Liver (tissue), 9 donors: ENCODE data around the gene C22orf42. TPM values are rescaled to one million over a fixed set of nuclear protein-coding genes. Genes with fewer than 3 reads are reported as not detected.

ENCODE experiments used
- DNase-seq: peaks from one replicate; pipeline ENCODE4 v3.0.0-alpha.2; 2017; ENCODE audit warnings: low spot score
- H3K27ac ChIP-seq, 2 donors: one replicate each; pipeline ENCODE4 v1.7.0; 2013; ENCODE audit warnings: inconsistent platforms in 2 of 2, low read length in 2 of 2, control low read depth in 1 of 2, low read depth in 1 of 2, mild to moderate bottlenecking in 1 of 2
- H3K27me3 ChIP-seq, 4 donors: one replicate each; pipeline versions ENCODE4 v1.6.1 to v1.7.0; 2013; ENCODE audit warnings: low read length in 3 of 4, inconsistent platforms in 1 of 4, mild to moderate bottlenecking in 1 of 4, moderate library complexity in 1 of 4; ENCODE audit not compliant: control insufficient read depth in 4 of 4, insufficient read depth in 4 of 4
- H3K36me3 ChIP-seq, 4 donors: one replicate each; pipeline versions ENCODE4 v1.6.1 to v1.7.0; 2013; ENCODE audit warnings: low read length in 3 of 4, mild to moderate bottlenecking in 3 of 4, low read depth in 1 of 4, moderate library complexity in 1 of 4; ENCODE audit not compliant: control insufficient read depth in 4 of 4, insufficient read depth in 3 of 4
- H3K4me1 ChIP-seq, 4 donors: one replicate each; pipeline versions ENCODE4 v1.6.1 to v1.7.0; 2013; ENCODE audit warnings: low read length in 3 of 4, mild to moderate bottlenecking in 3 of 4, moderate library complexity in 1 of 4; ENCODE audit not compliant: control insufficient read depth in 4 of 4, insufficient read depth in 4 of 4
- H3K4me3 ChIP-seq, 3 donors: one replicate each; pipeline versions ENCODE4 v1.6.1 to v1.7.0; 2013; ENCODE audit warnings: low read length in 3 of 3, control low read depth in 1 of 3, low read depth in 1 of 3, mild to moderate bottlenecking in 1 of 3
- H3K9ac ChIP-seq, 2 donors: one replicate each; pipeline ENCODE4 v1.7.0; 2013; ENCODE audit warnings: low read length in 2 of 2, mild to moderate bottlenecking in 2 of 2, moderate library complexity in 2 of 2, control low read depth in 1 of 2, low read depth in 1 of 2
- H3K9me3 ChIP-seq, 4 donors: one replicate each; pipeline versions ENCODE4 v1.6.1 to v1.7.0; 2013; ENCODE audit warnings: low read length in 3 of 4; ENCODE audit not compliant: control insufficient read depth in 4 of 4
- ATF3 ChIP-seq: IDR thresholded peaks from 2 replicates; pipeline ENCODE4 v1.6.1; 2016; ENCODE audit warnings: antibody characterized with exemption
- CTCF ChIP-seq: fragments of 150-350 bp; IDR thresholded peaks from 2 replicates; pipeline ENCODE4 v1.5.1; 2017; ENCODE audit warnings: improper control_type of control experiment, low read depth, low read length; ENCODE audit not compliant: missing input control
- FOXA1 ChIP-seq: IDR thresholded peaks from 2 replicates; pipeline ENCODE4 v1.6.1; 2016; ENCODE audit warnings: antibody characterized with exemption
- FOXA2 ChIP-seq: IDR thresholded peaks from 2 replicates; pipeline ENCODE4 v1.6.1; 2016; ENCODE audit warnings: antibody characterized with exemption
- HNF4A ChIP-seq, 2 donors: conservative IDR thresholded peaks; 2 replicates each; pipeline ENCODE4 v1.6.1; 2016; ENCODE audit warnings: antibody characterized with exemption in 2 of 2, mild to moderate bottlenecking in 2 of 2
- HNF4G ChIP-seq: IDR thresholded peaks from 2 replicates; pipeline ENCODE4 v1.6.1; 2016; ENCODE audit warnings: antibody characterized with exemption
- MAX ChIP-seq: IDR thresholded peaks from 2 replicates; pipeline ENCODE4 v1.6.1; 2016; ENCODE audit warnings: antibody characterized with exemption
- NR2F2 ChIP-seq: IDR thresholded peaks from 2 replicates; pipeline ENCODE4 v1.6.1; 2016; ENCODE audit warnings: antibody characterized with exemption
- WGBS: extraction: QIAGEN DNeasy Blood & Tissue Kit; methylation state at CpG from one replicate; pipeline ENCODE4 v1.1.7; 2013; 5-methylcytosine and 5-hydroxymethylcytosine counted together
- polyA plus RNA-seq, 2 donors: library from polyadenylated mRNA; stranded (reverse) in 1 of 2; unstranded in 1 of 2; fragments of 200-250 nt in 1 of 2; fragments of >200 nt in 1 of 2; fragmentation: Nextera tagmentation in 1 of 2; extraction: Ambion mirVana in 1 of 2; gene quantifications; one replicate each; pipeline versions ENCODE4 v1.2.1 to v1.2.3, GENCODE V29; 2013 to 2015
- total RNA-seq, 2 donors: library from RNA; depleted of rRNA; stranded (reverse); fragments of >200 nt; gene quantifications; one replicate each; pipeline ENCODE4 v1.2.3, GENCODE V29; 2014
- TF ChIP-seq, protein P1 (sequence below): IDR thresholded peaks from 2 replicates; pipeline ENCODE4 v1.6.1; 2016; ENCODE audit warnings: antibody characterized with exemption, mild to moderate bottlenecking
- donor health status: healthy.
- donor health status: healthy.
- donor health status: healthy.
- donor health status: healthy.
- donor health status: healthy.

The C22orf42 gene
- total and polyA plus RNA-seq, 4 donors = not detected

GRCh38 chr22:32204856-32205722 lies 46.0 kb upstream of the C22orf42 start, which contains the start of gene RFPL2:
RFPL2 (minus strand) TSS chr22:32205073; CDS start chr22:32202451, 2,622 bp downstream.
- no peak for DNase-seq
- peak within 1 kb of the TSS in 1 of 2 donors; percentile 35 for H3K27ac ChIP-seq
- H3K36me3 ChIP-seq = no peaks in the 10 kb centered on the region
- peak within 1 kb of the TSS in 1 of 3 donors; percentile 26 for H3K4me3 ChIP-seq
- peaks cover 3 to 25% (median 12%) of the 10 kb centered on the region in 4 donors for H3K4me1 ChIP-seq
- WGBS = 75% methylated on average over 41 of the region's 41 CpGs
- peak within 1 kb of the TSS in 1 of 2 donors; percentile 24 for H3K9ac ChIP-seq
- TF ChIP-seq, protein P1, sequence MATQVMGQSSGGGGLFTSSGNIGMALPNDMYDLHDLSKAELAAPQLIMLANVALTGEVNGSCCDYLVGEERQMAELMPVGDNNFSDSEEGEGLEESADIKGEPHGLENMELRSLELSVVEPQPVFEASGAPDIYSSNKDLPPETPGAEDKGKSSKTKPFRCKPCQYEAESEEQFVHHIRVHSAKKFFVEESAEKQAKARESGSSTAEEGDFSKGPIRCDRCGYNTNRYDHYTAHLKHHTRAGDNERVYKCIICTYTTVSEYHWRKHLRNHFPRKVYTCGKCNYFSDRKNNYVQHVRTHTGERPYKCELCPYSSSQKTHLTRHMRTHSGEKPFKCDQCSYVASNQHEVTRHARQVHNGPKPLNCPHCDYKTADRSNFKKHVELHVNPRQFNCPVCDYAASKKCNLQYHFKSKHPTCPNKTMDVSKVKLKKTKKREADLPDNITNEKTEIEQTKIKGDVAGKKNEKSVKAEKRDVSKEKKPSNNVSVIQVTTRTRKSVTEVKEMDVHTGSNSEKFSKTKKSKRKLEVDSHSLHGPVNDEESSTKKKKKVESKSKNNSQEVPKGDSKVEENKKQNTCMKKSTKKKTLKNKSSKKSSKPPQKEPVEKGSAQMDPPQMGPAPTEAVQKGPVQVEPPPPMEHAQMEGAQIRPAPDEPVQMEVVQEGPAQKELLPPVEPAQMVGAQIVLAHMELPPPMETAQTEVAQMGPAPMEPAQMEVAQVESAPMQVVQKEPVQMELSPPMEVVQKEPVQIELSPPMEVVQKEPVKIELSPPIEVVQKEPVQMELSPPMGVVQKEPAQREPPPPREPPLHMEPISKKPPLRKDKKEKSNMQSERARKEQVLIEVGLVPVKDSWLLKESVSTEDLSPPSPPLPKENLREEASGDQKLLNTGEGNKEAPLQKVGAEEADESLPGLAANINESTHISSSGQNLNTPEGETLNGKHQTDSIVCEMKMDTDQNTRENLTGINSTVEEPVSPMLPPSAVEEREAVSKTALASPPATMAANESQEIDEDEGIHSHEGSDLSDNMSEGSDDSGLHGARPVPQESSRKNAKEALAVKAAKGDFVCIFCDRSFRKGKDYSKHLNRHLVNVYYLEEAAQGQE = peak; percentile 3
- TF ChIP-seq HNF4G = no peak
- H3K27me3 ChIP-seq = no peaks in the 10 kb centered on the region
- H3K9me3 ChIP-seq = no peaks in the 10 kb centered on the region

- peak overlapping the region in 1 of 3 donors; percentile 26 for H3K4me3 ChIP-seq
Observed at GRCh38 chr22:32204040-32204855, 45.1 kb upstream of the C22orf42 start.

More at GRCh38 chr22:32204040-32204855, 45.1 kb upstream of the C22orf42 start:
- peak overlapping the region in 1 of 2 donors; percentile 24 for H3K9ac ChIP-seq
- peak; percentile 69 for DNase-seq
- 46% methylated on average over 42 of the region's 42 CpGs for WGBS
- H3K36me3 ChIP-seq = no peaks in the 10 kb centered on the region
- H3K27me3 ChIP-seq = no peaks in the 10 kb centered on the region
- peaks cover 3 to 25% (median 12%) of the 10 kb centered on the region in 4 donors for H3K4me1 ChIP-seq
- peak overlapping the region in 1 of 2 donors; percentile 35 for H3K27ac ChIP-seq
- H3K9me3 ChIP-seq = no peaks in the 10 kb centered on the region
- TF ChIP-seq MAX = no peak
- peak in 1 of 2 donors; percentile 8 for TF ChIP-seq HNF4A (conservative IDR thresholded peaks at IDR 0.05)
- TF ChIP-seq, protein P1 = peak; percentile 4
- no peak for TF ChIP-seq FOXA1
- TF ChIP-seq CTCF = no peak
- no peak for TF ChIP-seq HNF4G
- no peak for TF ChIP-seq FOXA2
- no peak for TF ChIP-seq ATF3
- no peak for TF ChIP-seq NR2F2
